ENCODE data around the gene RAB19.

Gene RAB19

GRCh38 chr7:140403878-140404564 lies at the start of gene RAB19:
Gene RAB19 (plus strand): TSS chr7:140404058. CDS start chr7:140407647, 3,589 bp downstream.
- no peak for DNase-seq (ENCODE audit: low read depth in 2 of 2)

DNA sequence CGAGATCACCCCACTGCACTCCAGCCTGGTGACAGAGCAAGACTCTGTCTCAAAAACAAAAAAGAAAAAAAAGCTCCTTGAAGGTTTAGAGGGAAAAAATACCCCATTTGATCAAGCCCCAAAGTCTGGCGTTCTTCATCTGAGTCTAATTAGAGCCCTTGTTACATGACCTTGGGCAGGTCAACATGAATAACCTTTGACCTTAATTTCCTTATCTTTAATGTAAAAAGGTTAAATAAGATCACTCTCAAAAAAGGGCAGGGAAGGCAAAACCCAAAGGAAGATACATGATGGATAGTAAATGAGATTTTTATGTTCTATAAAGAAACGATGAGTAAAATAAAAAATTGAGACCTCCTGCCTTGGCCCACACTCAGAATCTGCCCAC lies 45.8 kb upstream of the RAB19 start:
- DNase-seq (ENCODE audit: low read depth in 2 of 2), result no peak

DNA sequence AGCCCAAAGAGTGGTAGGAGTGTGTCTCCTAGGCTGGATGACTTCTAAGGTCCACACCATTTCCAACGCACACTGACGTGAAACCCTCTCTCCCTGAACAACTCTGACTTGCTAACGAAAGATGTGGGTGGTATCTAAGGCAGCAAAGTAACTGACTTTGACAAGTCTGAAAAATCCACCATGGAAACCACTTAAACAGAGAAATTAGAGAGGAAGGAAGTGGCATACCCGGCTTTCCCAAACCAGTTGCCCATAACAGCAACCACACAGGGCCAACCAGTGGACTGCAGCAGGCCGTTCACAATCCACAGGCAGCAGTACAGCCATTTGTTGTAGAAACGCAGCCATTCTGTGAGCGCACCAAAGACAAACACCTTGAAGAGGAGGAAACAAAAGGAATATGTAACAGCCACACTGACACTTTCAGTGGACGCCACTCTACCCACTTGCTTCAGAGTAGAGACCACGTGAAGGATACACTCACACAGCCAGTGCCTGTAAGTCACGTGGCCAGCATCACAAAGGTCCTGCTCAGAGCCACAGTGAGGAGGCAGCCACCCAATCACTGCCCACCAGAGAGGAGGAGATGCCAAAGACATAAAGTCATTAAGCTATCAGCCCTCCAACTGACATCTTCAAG lies 45.3 kb upstream of the RAB19 start:
- DNase-seq (ENCODE audit: low read depth in 2 of 2), result no peak

DNA sequence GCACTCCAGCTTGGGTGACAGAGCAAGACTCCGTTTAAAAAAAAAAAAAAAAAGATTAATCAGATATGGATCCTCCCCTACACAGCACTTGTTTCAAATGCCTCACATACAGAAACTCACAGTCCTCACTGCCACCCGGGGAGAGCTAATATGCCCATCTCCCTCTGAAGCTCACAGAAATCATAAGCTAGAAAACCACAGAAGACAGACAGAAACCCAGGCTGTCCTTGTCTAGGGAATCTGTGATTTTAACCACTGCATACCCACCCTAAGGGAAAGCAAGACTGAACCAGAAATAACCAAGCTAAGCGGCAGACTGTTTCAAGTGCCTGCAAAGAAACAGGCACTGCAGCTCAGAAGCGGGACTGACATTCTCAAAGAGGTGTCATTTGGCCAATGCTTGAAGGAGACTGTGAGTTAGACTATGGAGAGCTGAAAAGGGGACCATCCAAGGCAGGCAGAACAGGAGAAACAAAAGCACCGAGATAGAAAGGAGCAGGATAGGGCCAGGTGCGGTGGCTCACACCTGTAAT lies 43.1 kb upstream of the RAB19 start:
- no peak for DNase-seq (ENCODE audit: low read depth in 2 of 2)

DNA sequence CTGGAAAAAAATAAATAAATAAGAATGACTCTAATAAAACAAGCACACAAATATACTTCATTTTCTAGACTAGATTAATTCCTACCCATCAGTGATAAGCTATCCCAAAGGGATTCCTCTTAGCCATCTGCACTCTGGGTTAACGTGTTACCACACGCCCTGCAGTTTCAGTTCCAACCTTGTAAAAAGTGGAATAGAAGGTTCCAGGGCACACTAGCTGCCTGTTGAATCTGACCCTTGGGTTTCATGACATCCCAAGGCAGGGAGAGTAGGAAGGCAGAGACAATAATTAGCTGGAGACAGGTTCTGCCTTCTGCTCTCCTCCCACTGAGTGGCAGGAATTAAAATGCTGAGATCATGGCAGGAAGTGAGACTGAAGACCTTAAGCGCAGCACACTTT lies 39.0 kb upstream of the RAB19 start:
- no peak for DNase-seq (ENCODE audit: low read depth in 2 of 2)

GRCh38 chr7:140367528-140367927 lies 36.3 kb upstream of the RAB19 start:
- DNase-seq (ENCODE audit: low read depth in 2 of 2), result no peak

DNA sequence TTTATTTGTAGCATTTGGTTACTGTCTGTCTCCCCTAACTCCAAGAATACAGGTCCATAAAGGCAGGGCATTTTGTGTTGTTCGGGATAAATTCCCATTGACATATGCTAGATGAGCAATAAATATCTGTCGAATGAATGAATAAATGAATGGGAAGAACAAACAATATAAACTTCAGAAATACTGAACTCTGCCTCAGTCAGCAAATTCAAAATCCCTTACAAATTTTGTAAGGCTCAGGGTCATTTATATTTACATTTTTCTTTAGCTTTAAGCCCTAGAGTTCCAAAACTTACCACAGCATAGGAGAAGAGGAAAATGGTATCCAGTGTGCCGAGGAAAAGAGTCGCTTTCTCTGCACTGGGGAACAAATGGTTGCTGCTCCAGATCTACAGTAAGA lies 34.6 kb upstream of the RAB19 start:
- DNase-seq (ENCODE audit: low read depth in 2 of 2), result no peak

- no peak for DNase-seq (ENCODE audit: low read depth in 2 of 2)
Measured at GRCh38 chr7:140375323-140375722, 28.5 kb upstream of the RAB19 start.

- DNase-seq (ENCODE audit: low read depth in 2 of 2), result no peak
Measured at GRCh38 chr7:140375892-140376730, 27.7 kb upstream of the RAB19 start.

- DNase-seq (ENCODE audit: low read depth in 2 of 2), result no peak
Measured at GRCh38 chr7:140383954-140384713, 19.7 kb upstream of the RAB19 start.

- no peak for DNase-seq (ENCODE audit: low read depth in 2 of 2)
Measured at GRCh38 chr7:140384894-140385545, 18.8 kb upstream of the RAB19 start.

- no peak for DNase-seq (ENCODE audit: low read depth in 2 of 2)
Measured at GRCh38 chr7:140389445-140389844, 14.4 kb upstream of the RAB19 start.

- no peak for DNase-seq (ENCODE audit: low read depth in 2 of 2)
Measured at GRCh38 chr7:140390034-140390433, 13.8 kb upstream of the RAB19 start.

DNA sequence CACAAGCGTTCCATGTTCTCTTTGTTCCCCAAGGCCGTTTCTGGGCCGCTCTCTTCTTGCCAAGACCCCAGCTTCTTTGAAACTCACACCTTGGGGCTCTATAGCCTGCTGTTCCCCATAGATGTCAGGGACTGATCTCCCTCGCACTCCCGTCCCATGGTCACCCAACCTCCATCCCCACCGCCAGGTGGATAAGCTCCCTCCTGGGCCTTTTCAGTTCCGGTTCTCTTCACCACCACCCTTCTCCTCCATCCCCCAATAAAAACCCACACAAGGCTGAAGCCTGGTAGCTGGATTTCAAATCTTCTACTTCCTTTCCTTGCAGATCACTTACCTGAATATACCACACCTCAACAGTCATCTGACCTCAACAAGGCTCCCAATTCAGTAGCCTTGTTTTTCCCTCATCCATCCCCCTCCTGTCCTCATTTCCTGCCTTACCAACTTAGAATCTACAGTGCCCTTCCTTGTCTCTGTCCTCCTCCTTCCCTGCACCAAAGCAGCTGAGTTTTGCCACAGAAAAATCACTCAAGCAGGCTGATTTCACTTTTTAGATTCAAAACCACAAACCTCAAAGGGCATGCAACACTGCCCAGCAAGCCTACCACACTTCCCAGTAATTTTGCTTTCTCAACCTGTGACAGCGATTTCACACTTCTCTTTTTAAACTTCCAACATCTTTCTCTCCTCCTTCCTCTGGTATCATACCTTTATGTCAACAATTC lies 13.2 kb upstream of the RAB19 start:
- no peak for DNase-seq (ENCODE audit: low read depth in 2 of 2)

- DNase-seq (ENCODE audit: low read depth in 2 of 2), result no peak
Measured at GRCh38 chr7:140391634-140392033, 12.2 kb upstream of the RAB19 start.

- no peak for DNase-seq (ENCODE audit: low read depth in 2 of 2)
Measured at GRCh38 chr7:140393756-140394306, 10.0 kb upstream of the RAB19 start.

DNA sequence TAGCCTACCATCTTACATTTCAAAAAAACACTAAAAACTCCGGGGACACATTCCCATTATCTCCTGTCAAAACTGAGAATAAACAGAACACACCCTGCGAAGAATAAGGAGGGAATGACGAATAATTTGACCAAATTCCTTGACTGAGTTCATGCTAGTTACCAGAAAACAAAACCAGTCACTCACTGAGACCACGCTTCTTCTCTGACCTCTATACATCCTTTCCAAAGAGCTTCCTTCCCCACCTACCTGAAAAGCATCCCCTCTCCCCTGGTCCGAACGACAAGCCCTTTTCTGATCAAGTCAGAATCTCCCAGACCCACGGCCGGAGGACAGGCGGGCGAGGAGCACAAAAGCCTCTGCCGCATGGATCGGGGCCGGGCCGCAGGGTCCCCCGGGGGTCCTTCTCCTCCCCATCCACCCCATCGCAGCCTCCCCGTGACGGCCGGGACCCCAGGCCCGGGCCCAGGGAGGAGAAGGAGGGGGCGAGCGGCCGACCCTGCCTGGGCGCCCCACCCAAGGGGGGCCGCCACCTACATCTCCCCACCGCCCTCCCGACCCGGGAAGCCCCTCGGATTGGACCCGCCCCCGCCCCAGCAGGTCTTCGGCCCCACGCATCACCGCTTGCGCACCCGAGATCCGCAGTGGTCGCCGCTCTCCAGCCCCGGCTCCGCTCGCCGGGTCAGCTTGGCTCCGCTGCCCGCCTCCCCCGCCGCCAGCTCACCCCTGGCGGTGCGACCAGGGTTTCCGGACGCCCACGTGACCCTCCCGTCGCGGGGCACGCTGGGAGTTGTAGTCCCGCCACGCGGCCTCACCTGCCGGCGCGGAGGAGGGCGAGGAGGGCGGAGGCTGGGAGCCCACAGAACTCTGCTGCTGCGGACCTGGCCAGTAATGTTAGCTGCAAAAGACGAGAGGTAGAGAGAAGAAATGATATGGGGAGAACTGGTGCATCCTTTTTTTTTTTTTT lies 5.8 kb upstream of the RAB19 start, which contains the start of gene SLC37A3:
TSS of gene SLC37A3 (minus strand) at position 747 of the 967 bp plus-strand sequence. CDS start 16,004 bp downstream, outside the sequence.
- peak; percentile 76 to 88 for DNase-seq (ENCODE audit: low read depth in 2 of 2)

DNA sequence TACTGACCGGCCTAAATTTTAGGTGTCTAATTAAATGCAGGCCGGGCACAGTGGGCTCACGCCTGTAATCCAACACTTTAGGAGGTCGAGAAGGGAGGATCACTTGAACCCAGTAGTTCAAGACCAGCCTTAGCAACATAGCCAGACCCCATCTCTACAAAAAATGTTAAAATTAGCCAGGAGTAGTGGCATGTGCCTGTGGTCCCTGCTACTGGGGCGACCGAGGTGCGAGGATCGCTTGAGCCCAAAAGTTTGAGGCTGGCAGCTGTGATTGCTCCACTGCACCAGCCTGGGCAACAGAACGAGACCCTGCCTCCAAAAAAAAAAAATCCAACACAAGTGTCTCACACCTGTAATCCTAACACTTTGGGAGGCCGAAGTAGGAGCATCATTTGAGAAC lies 5.0 kb upstream of the RAB19 start:
- no peak for DNase-seq (ENCODE audit: low read depth in 2 of 2)

DNA sequence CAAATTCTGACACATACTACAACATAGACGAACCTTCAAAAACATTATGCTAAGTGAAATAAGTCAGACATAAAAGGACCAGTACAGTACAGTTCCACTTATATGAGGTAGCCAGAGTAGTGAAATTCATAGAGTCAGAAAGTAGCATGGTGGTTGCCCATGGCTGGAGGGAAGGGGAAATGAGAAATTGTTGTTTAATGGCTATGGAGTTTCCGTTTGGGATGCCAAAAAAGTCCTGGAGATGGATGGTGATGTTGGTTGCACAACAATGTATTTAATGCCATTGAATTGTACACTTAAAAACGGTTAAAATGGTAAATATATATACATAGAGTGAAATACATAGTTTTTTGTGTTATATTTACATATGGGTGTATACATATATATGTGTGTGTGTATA lies 3.5 kb upstream of the RAB19 start:
- DNase-seq (ENCODE audit: low read depth in 2 of 2), result no peak
